ENCODE data around the gene ADAT1. TPM values are rescaled to one million over a fixed set of nuclear protein-coding genes. Genes with fewer than 3 reads are reported as not detected.

Gene ADAT1
- total and polyA plus RNA-seq, 9 donors = 9.5 to 59.8 (median 27.7) TPM

DNA sequence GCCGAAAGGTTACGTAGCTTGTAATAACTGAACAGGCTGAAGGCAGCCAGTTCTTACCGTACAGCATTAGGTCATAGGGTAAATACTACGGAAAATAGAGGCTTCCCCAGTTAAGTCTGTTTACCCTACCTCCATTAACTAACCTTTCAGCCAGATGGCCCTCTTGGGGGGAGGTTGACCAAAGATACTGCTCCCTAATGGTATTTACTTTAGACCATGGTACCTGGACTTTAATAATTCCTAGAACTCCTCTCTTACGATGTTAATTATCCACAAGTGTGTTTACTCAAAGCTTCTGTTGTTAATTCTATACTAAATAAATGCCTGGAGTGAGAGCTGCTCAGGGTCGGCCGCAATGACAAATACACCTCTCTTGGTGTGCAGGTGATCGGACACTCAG, 9.8 kb upstream of the ADAT1 start:
- intact Hi-C loops (cut with DNase I) = no loop called here
- H3K4me3 ChIP-seq = no peak overlapping the region
- H3K27me3 ChIP-seq = no peaks in the 10 kb centered on the region
- no peak for TF ChIP-seq POLR2A (IDR thresholded peaks at IDR 0.05)
- no peak for TF ChIP-seq CTCF (IDR thresholded peaks at IDR 0.05)
- no peak for TF ChIP-seq EP300 (IDR thresholded peaks at IDR 0.05)
- no peaks in the 10 kb centered on the region for H3K36me3 ChIP-seq
- WGBS, 3 donors = 83 to 90% (median 90%) methylated on average over 8 of the region's 8 CpGs
- H3K4me1 ChIP-seq (ENCODE audit: insufficient read depth) = no peaks in the 10 kb centered on the region
- no peak for DNase-seq
- H3K27ac ChIP-seq = no peak overlapping the region
- H3K9me3 ChIP-seq = no peaks in the 10 kb centered on the region

- Histone ChIP-seq H3K36me3 (no peaks in the 10 kb centered on the region), H3K27me3 (no peaks in the 10 kb centered on the region), H3K4me1 (ENCODE audit: insufficient read depth) (no peaks in the 10 kb centered on the region), H3K4me3 (no peak overlapping the region), H3K9me3 (no peaks in the 10 kb centered on the region), H3K27ac (no peak overlapping the region)
- TF ChIP-seq CTCF (IDR thresholded peaks at IDR 0.05) (no peak), POLR2A (IDR thresholded peaks at IDR 0.05) (no peak), EP300 (IDR thresholded peaks at IDR 0.05) (no peak)
- DNase-seq = no peak
- WGBS, 3 donors = 72 to 91% (median 84%) methylated on average over 3 of the region's 3 CpGs
- intact Hi-C loops (cut with DNase I) = no loop called here
These were observed 7.0 kb upstream of the ADAT1 start for GRCh38 chr16:75630052-75630451.

DNA sequence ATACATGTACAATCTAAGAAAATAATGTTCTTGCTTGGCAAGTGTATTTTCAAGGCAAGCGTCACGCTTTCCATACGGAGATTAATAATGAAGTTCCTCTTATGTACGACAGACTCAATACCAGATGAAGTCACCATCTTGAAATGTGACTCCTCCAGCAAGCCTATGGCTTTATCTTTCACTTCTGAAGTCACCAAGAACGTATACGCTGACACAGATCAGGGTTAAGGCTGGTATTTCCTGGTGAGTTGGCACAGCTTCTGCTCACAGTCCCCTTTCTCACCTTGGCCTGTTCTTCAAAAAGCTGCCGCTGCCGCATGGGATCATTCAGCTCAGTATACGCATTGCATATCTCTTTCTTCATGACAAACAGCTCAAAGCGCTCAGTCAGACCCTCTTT, 6.1 kb upstream of the ADAT1 start:
- TF ChIP-seq CTCF (IDR thresholded peaks at IDR 0.05) (no peak), EP300 (IDR thresholded peaks at IDR 0.05) (no peak), POLR2A (IDR thresholded peaks at IDR 0.05) (no peak)
- Histone ChIP-seq H3K36me3 (no peaks in the 10 kb centered on the region), H3K27me3 (no peaks in the 10 kb centered on the region), H3K4me1 (ENCODE audit: insufficient read depth) (no peaks in the 10 kb centered on the region), H3K4me3 (no peak overlapping the region), H3K27ac (no peak overlapping the region), H3K9me3 (no peaks in the 10 kb centered on the region)
- intact Hi-C loops (cut with DNase I) = loop anchor here in 1 of 4 donors (10.0 kb wide), 1 partner anchor 64 kb away; the partner anchor contains the start of gene GABARAPL2
- no peak for DNase-seq
- 88 to 94% (median 90%) methylated on average over 10 of the region's 10 CpGs for WGBS, 3 donors

GRCh38 chr16:75628351-75628750, 5.3 kb upstream of the ADAT1 start:
- H3K27ac ChIP-seq = no peak overlapping the region
- no peaks in the 10 kb centered on the region for H3K27me3 ChIP-seq
- intact Hi-C loops (cut with DNase I) = loop anchor here in 1 of 4 donors (10.0 kb wide), 1 partner anchor 64 kb away; the partner anchor contains the start of gene GABARAPL2
- no peaks in the 10 kb centered on the region for H3K9me3 ChIP-seq
- no peaks in the 10 kb centered on the region for H3K4me1 ChIP-seq (ENCODE audit: insufficient read depth)
- no peak overlapping the region for H3K4me3 ChIP-seq
- DNase-seq = no peak
- H3K36me3 ChIP-seq = no peaks in the 10 kb centered on the region
- TF ChIP-seq CTCF (IDR thresholded peaks at IDR 0.05) (no peak), EP300 (IDR thresholded peaks at IDR 0.05) (no peak), POLR2A (IDR thresholded peaks at IDR 0.05) (no peak)
- WGBS, 3 donors = 86 to 91% (median 88%) methylated on average over 4 of the region's 4 CpGs
